BJ (cell line): ENCODE results near the gene IRX2. TPM values are rescaled to one million over a fixed set of nuclear protein-coding genes. Genes with fewer than 3 reads are reported as not detected.

Source experiments
- CTCF ChIA-PET: fragments of 350-600 bp; formaldehyde crosslinking; extraction: SDS; loops from one replicate; lab custom pipeline; 2021; ENCODE audit warnings: antibody characterized with exemption, inconsistent platforms; lab: Yijun Ruan, JAX
- POLR2A ChIA-PET: fragments of 300-600 bp; sonication (Branson Sonifier 250); formaldehyde crosslinking; extraction: SDS; loops from one replicate; lab custom pipeline; 2021; ENCODE audit warnings: antibody characterized with exemption; lab: Charles Lee
- DNase-seq: peaks from one replicate; pipeline ENCODE4 v3.0.0-alpha.2; 2011; ENCODE audit warnings: low read depth
- H3K27me3 ChIP-seq: 2 replicates; pipeline ENCODE4 v1.6.0; 2011; ENCODE audit warnings: low read length; ENCODE audit not compliant: control insufficient read depth, insufficient read depth
- H3K36me3 ChIP-seq: 2 replicates; pipeline ENCODE4 v1.5.1; 2011; ENCODE audit warnings: low read length; ENCODE audit not compliant: control insufficient read depth, insufficient read depth
- H3K4me3 ChIP-seq: 2 replicates; pipeline ENCODE4 v1.5.1; 2011; ENCODE audit warnings: low read depth, mild to moderate bottlenecking, control low read depth, low read length
- CTCF ChIP-seq: IDR thresholded peaks from 2 replicates; pipeline ENCODE4 v1.5.1; 2011; ENCODE audit warnings: low read depth, mild to moderate bottlenecking, control low read depth, inconsistent platforms, low read length, moderate library complexity; ENCODE audit not compliant: insufficient read depth
- polyA plus RNA-seq: library from polyadenylated mRNA; depleted of rRNA; stranded (reverse); fragments of >200 nt; gene quantifications from 2 replicates; pipeline ENCODE4 v1.2.3, GENCODE V29; 2011

IRX2 gene
- polyA plus RNA-seq, 1 experiment, result 1.8 TPM

GRCh38 chr5:2738156-2738699 is 13.2 kb downstream of the IRX2 start:
- no peak overlapping the region for H3K4me3 ChIP-seq
- POLR2A ChIA-PET, result no interaction called here
- no peak for DNase-seq
- no peak for TF ChIP-seq CTCF
- CTCF ChIA-PET, result no interaction called here
- H3K36me3 ChIP-seq, result 0 out of 2 replicates have a peak, but pooled peaks cover 1% of the 10 kb centered on the region
- H3K27me3 ChIP-seq, result 0 out of 2 replicates have a peak, but pooled peaks cover 2% of the 10 kb centered on the region

- Histone ChIP-seq H3K27me3 (0 out of 2 replicates have a peak, but pooled peaks cover 2% of the 10 kb centered on the region), H3K4me3 (no peak overlapping the region), H3K36me3 (0 out of 2 replicates have a peak, but pooled peaks cover 1% of the 10 kb centered on the region)
- no peak for TF ChIP-seq CTCF
- ChIA-PET POLR2A (no interaction called here), CTCF (no interaction called here)
- no peak for DNase-seq
These were observed 14.0 kb downstream of the IRX2 start for GRCh38 chr5:2737273-2738155.

DNA sequence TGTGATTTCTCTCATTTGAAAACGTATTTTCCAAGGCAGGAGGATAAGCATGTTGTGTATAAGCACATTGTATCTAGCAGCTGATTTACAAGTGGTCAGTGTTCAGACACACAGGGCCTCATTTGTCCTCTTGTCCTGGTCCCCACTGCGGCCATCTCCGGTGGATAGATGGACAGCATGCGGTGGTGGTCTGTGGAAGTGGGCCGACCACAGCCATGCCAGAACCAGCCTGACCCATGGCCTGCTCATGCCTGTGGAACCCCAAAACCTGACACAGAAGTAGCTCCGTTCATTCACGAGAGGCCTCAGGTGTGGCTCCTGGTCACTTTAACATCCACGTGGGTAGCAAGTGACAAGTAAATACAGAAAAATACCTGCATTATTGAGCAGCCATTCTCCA is 14.6 kb downstream of the IRX2 start:
- no peaks in the 10 kb centered on the region for H3K36me3 ChIP-seq
- ChIA-PET POLR2A (no interaction called here), CTCF (no interaction called here)
- DNase-seq, result no peak
- TF ChIP-seq CTCF, result no peak
- H3K27me3 ChIP-seq, result 0 out of 2 replicates have a peak, but pooled peaks cover 2% of the 10 kb centered on the region
- H3K4me3 ChIP-seq, result no peak overlapping the region

GRCh38 chr5:2735996-2736395 is 15.5 kb downstream of the IRX2 start:
- ChIA-PET POLR2A (no interaction called here), CTCF (interaction anchor here (1.1 kb wide), 1 partner anchor 15 kb away, joined by 3 read pairs; no protein-coding TSS in a partner anchor)
- H3K27me3 ChIP-seq, result 0 out of 2 replicates have a peak, but pooled peaks cover 2% of the 10 kb centered on the region
- no peaks in the 10 kb centered on the region for H3K36me3 ChIP-seq
- no peak overlapping the region for H3K4me3 ChIP-seq
- no peak for DNase-seq
- TF ChIP-seq CTCF, result no peak

- POLR2A ChIA-PET, result no interaction called here
These were observed 18.6 kb downstream of the IRX2 start for GRCh38 chr5:2732850-2733249.

More at GRCh38 chr5:2732850-2733249, 18.6 kb downstream of the IRX2 start:
- DNase-seq, result no peak
- H3K4me3 ChIP-seq, result no peak overlapping the region
- 0 out of 2 replicates have a peak, but pooled peaks cover 2% of the 10 kb centered on the region for H3K27me3 ChIP-seq
- TF ChIP-seq CTCF, result no peak
- CTCF ChIA-PET, result no interaction called here
- no peaks in the 10 kb centered on the region for H3K36me3 ChIP-seq
